H9 (cell line): ENCODE data around the gene ATF5. TPM values are rescaled to one million over a fixed set of nuclear protein-coding genes. Genes with fewer than 3 reads are reported as not detected.

Source experiments
- DNase-seq: peaks from one replicate; pipeline ENCODE4 v3.0.0-alpha.2; 2017
- H2AFZ ChIP-seq: one replicate; pipeline ENCODE4 v1.6.1; 2013; ENCODE audit warnings: mild to moderate bottlenecking, low read length, control low read depth, moderate library complexity
- H2AK5ac ChIP-seq: 2 replicates; pipeline ENCODE4 v1.6.1; 2013; ENCODE audit warnings: low read length, control low read depth, mixed read lengths; ENCODE audit not compliant: insufficient read length
- H2BK120ac ChIP-seq: one replicate; pipeline ENCODE4 v1.6.1; 2013; ENCODE audit warnings: low read depth, mild to moderate bottlenecking, low read length, control low read depth, inconsistent platforms; ENCODE audit not compliant: poor library complexity, severe bottlenecking
- H2BK12ac ChIP-seq: 2 replicates; pipeline ENCODE4 v1.6.1; 2013; ENCODE audit warnings: low read length, control low read depth, mixed read lengths, low read depth; ENCODE audit not compliant: insufficient read length
- H2BK15ac ChIP-seq: 2 replicates; pipeline ENCODE4 v1.6.1; 2013; ENCODE audit warnings: low read depth, low read length, control low read depth
- H2BK20ac ChIP-seq: one replicate; pipeline ENCODE4 v1.6.1; 2013; ENCODE audit warnings: low read depth, mild to moderate bottlenecking, low read length, control low read depth, inconsistent platforms; ENCODE audit not compliant: poor library complexity, severe bottlenecking
- H2BK5ac ChIP-seq: 2 replicates; pipeline ENCODE4 v1.6.1; 2013; ENCODE audit warnings: low read length, control low read depth, mixed read lengths; ENCODE audit not compliant: insufficient read length
- H3K14ac ChIP-seq: 2 replicates; pipeline ENCODE4 v1.6.1; 2013; ENCODE audit warnings: low read length, control low read depth; ENCODE audit not compliant: insufficient read depth
- H3K18ac ChIP-seq: 2 replicates; pipeline ENCODE4 v1.6.1; 2013; ENCODE audit warnings: low read depth, mild to moderate bottlenecking, mixed read lengths, low read length, control low read depth; ENCODE audit not compliant: insufficient read length
- H3K23ac ChIP-seq: 2 replicates; pipeline ENCODE4 v1.6.1; 2013; ENCODE audit warnings: low read length, control low read depth, mixed read lengths, low read depth; ENCODE audit not compliant: insufficient read length
- H3K23me2 ChIP-seq: 2 replicates; pipeline ENCODE4 v1.6.1; 2013; ENCODE audit warnings: low read depth, mild to moderate bottlenecking, mixed read lengths, low read length, control low read depth; ENCODE audit not compliant: insufficient read length, poor library complexity, severe bottlenecking
- H3K27ac ChIP-seq: 2 replicates; pipeline ENCODE4 v1.5.1; 2013; ENCODE audit warnings: low read length, control low read depth, mixed read lengths, low read depth; ENCODE audit not compliant: insufficient read length
- H3K27me3 ChIP-seq: 2 replicates; pipeline ENCODE4 v1.6.1; 2013; ENCODE audit warnings: low read length, control low read depth, inconsistent platforms; ENCODE audit not compliant: insufficient read depth
- H3K4ac ChIP-seq: 2 replicates; pipeline ENCODE4 v1.6.1; 2013; ENCODE audit warnings: low read depth, mild to moderate bottlenecking, control low read depth, inconsistent platforms, low read length, moderate library complexity
- H3K4me1 ChIP-seq: 2 replicates; pipeline ENCODE4 v1.6.1; 2013; ENCODE audit warnings: low read length, control low read depth, inconsistent platforms; ENCODE audit not compliant: insufficient read depth
- H3K4me2 ChIP-seq: 2 replicates; pipeline ENCODE4 v1.6.1; 2013; ENCODE audit warnings: low read length, control low read depth, mixed read lengths; ENCODE audit not compliant: insufficient read length, insufficient read depth
- H3K56ac ChIP-seq: 2 replicates; pipeline ENCODE4 v1.6.1; 2013; ENCODE audit warnings: low read depth, mild to moderate bottlenecking, mixed read lengths, low read length, control low read depth; ENCODE audit not compliant: insufficient read length
- H3K79me1 ChIP-seq: 2 replicates; pipeline ENCODE4 v1.6.1; 2013; ENCODE audit warnings: low read depth, mild to moderate bottlenecking, moderate library complexity, low read length, control low read depth, inconsistent platforms; ENCODE audit not compliant: insufficient read depth, poor library complexity, severe bottlenecking
- H3K79me2 ChIP-seq: 2 replicates; pipeline ENCODE4 v1.6.1; 2013; ENCODE audit warnings: low read length, control low read depth, inconsistent platforms; ENCODE audit not compliant: insufficient read depth
- H3K9ac ChIP-seq: 2 replicates; pipeline ENCODE4 v1.6.1; 2013; ENCODE audit warnings: low read length, control low read depth, mixed read lengths; ENCODE audit not compliant: insufficient read length; ENCODE audit errors: extremely low read depth
- H3K9me3 ChIP-seq: one replicate; pipeline ENCODE4 v1.6.1; 2013; ENCODE audit warnings: low read depth, low read length, inconsistent platforms; ENCODE audit not compliant: control insufficient read depth
- H3T11ph ChIP-seq: one replicate; pipeline ENCODE4 v1.6.1; 2013; ENCODE audit warnings: mild to moderate bottlenecking, low read length, control low read depth, inconsistent platforms
- H4K20me1 ChIP-seq: one replicate; pipeline ENCODE4 v1.6.1; 2013; ENCODE audit not compliant: control insufficient read depth, insufficient read length, insufficient read depth
- H4K5ac ChIP-seq: 2 replicates; pipeline ENCODE4 v1.6.1; 2013; ENCODE audit warnings: low read depth, mild to moderate bottlenecking, mixed read lengths, low read length, control low read depth; ENCODE audit not compliant: insufficient read length
- H4K8ac ChIP-seq: replicated peaks from 2 replicates; pipeline ENCODE4 v1.6.1; 2013; ENCODE audit warnings: low read length, control low read depth, mixed read lengths, low read depth; ENCODE audit not compliant: insufficient read length
- H4K91ac ChIP-seq: 2 replicates; pipeline ENCODE4 v1.6.1; 2013; ENCODE audit warnings: low read depth, mild to moderate bottlenecking, moderate library complexity, mixed read lengths, low read length, control low read depth; ENCODE audit not compliant: insufficient read length
- H3K27ac Mint-ChIP-seq, 3 experiments: 2 replicates in 2 of 3; 3 replicates in 1 of 3; pipeline ENCODE4 v1.8.0; 2020 to 2021; ENCODE audit warnings: mixed read lengths in 3 of 3, mild to moderate bottlenecking in 1 of 3, moderate library complexity in 1 of 3
- H3K27me3 Mint-ChIP-seq: 2 replicates; pipeline ENCODE4 v1.8.0; 2021; ENCODE audit warnings: low read depth, mild to moderate bottlenecking, moderate library complexity, mixed read lengths
- H3K36me3 Mint-ChIP-seq, 3 experiments: 2 replicates in 2 of 3; 3 replicates in 1 of 3; pipeline ENCODE4 v1.8.0; 2020 to 2021; ENCODE audit warnings: low read depth in 3 of 3, mixed read lengths in 3 of 3; ENCODE audit not compliant: insufficient read depth in 1 of 3
- H3K4me1 Mint-ChIP-seq, 2 experiments: 2 replicates each; pipeline ENCODE4 v1.8.0; 2020; ENCODE audit warnings: mixed read lengths in 2 of 2
- H3K4me3 Mint-ChIP-seq, 2 experiments: 2 replicates in 1 of 2; 3 replicates in 1 of 2; pipeline ENCODE4 v1.8.0; 2020 to 2021; ENCODE audit warnings: mild to moderate bottlenecking in 2 of 2, mixed read lengths in 2 of 2, moderate library complexity in 1 of 2
- H3K9me3 Mint-ChIP-seq, 2 experiments: 2 replicates in 1 of 2; 3 replicates in 1 of 2; pipeline ENCODE4 v1.8.0; 2020; ENCODE audit warnings: mild to moderate bottlenecking in 2 of 2, mixed read lengths in 2 of 2, moderate library complexity in 1 of 2
- CTCF ChIP-seq: fragments of 200-600 bp; sonication (generic); conservative IDR thresholded peaks from 3 replicates; pipeline ENCODE4 v1.8.0; 2021; ENCODE audit warnings: antibody characterized with exemption, mild to moderate bottlenecking
- whole genome bisulfite sequencing: extraction: QIAGEN DNeasy Blood & Tissue Kit; methylation state at CpG from one replicate; pipeline ENCODE4 v1.1.7; 2013; ENCODE audit warnings: missing lambda C conversion rate, low lambda C conversion rate, mixed read lengths; ENCODE audit not compliant: insufficient read length; ENCODE audit errors: extremely low coverage; 5-methylcytosine and 5-hydroxymethylcytosine counted together
- total RNA-seq: library from RNA; stranded (reverse); gene quantifications from 2 replicates; pipeline ENCODE4 v1.2.1, GENCODE V29; 2021

The ATF5 gene
- total RNA-seq, 1 experiment from 2014 or later, result 18.5 TPM

GRCh38 chr19:49911381-49912145 is 17.4 kb upstream of the ATF5 start:
- no peaks in the 10 kb centered on the region for H4K20me1 ChIP-seq

More at GRCh38 chr19:49911381-49912145, 17.4 kb upstream of the ATF5 start:
- H3K79me2 ChIP-seq, result no peaks in the 10 kb centered on the region; the same call in 1 of the 2 replicates
- no peak overlapping the region for H4K91ac ChIP-seq
- peaks cover 19 to 30% of the 10 kb centered on the region in 2 experiments for H3K4me1 Mint-ChIP-seq
- H4K5ac ChIP-seq, result no peak overlapping the region
- WGBS, result no CpG with 5 or more reads among the region's 9 CpGs
- no peak overlapping the region for H3K18ac ChIP-seq
- no peak overlapping the region for H3K14ac ChIP-seq
- no peak overlapping the region for H2AFZ ChIP-seq
- no peak overlapping the region for H3T11ph ChIP-seq
- H3K4me3 Mint-ChIP-seq, result no peak overlapping the region
- no peaks in the 10 kb centered on the region; the same call in 1 of the 2 replicates for H3K4me1 ChIP-seq
- H3K56ac ChIP-seq, result no peak overlapping the region
- no peaks in the 10 kb centered on the region for H3K27me3 Mint-ChIP-seq
- H3K27me3 ChIP-seq, result no peaks in the 10 kb centered on the region
- no peak overlapping the region for H2AK5ac ChIP-seq
- H2BK120ac ChIP-seq, result no peak overlapping the region
- peak overlapping the region; percentile 78 to 91 (median 89); a peak in 5 of 7 replicates for H3K27ac Mint-ChIP-seq
- H3K4me2 ChIP-seq, result no peak overlapping the region
- H3K79me1 ChIP-seq, result peaks cover 6% of the 10 kb centered on the region
- H2BK20ac ChIP-seq, result no peak overlapping the region
- no peak overlapping the region for H3K27ac ChIP-seq
- H3K23ac ChIP-seq, result no peak overlapping the region
- no peak for DNase-seq
- H3K36me3 Mint-ChIP-seq, result peaks cover 59 to 86% (median 85%) of the 10 kb centered on the region in 3 experiments
- no peak overlapping the region for H2BK12ac ChIP-seq
- no peak overlapping the region for H3K4ac ChIP-seq
- peaks cover 0 to 3% of the 10 kb centered on the region in 2 experiments; a peak in 1 of 5 replicates for H3K9me3 Mint-ChIP-seq
- H3K9ac ChIP-seq, result no peak overlapping the region
- no peaks in the 10 kb centered on the region for H3K9me3 ChIP-seq
- TF ChIP-seq CTCF, result no peak
- H2BK5ac ChIP-seq, result no peak overlapping the region
- no peak overlapping the region for H4K8ac ChIP-seq
- H2BK15ac ChIP-seq, result no peak overlapping the region
- H3K23me2 ChIP-seq, result no peaks in the 10 kb centered on the region
